Measurements from ENCODE around the gene NRP1.

Gene NRP1

GRCh38 chr10:33245343-33245742 lies 89.1 kb downstream of the NRP1 start:
- Histone ChIP-seq H3K27me3 (ENCODE audit: control insufficient read depth, insufficient read depth, low read length) (no peaks in the 10 kb centered on the region), H3K4me1 (no peaks in the 10 kb centered on the region), H3K27ac (no peak overlapping the region), H3K9ac (no peak overlapping the region), H3K9me3 (ENCODE audit: control insufficient read depth, low read length) (no peaks in the 10 kb centered on the region), H3K36me3 (ENCODE audit: control insufficient read depth, insufficient read depth, low read length) (no peaks in the 10 kb centered on the region), H3K4me3 (ENCODE audit: low read depth, low read length) (no peak overlapping the region), H2AFZ (no peak overlapping the region), H3K4me2 (ENCODE audit: low read length) (no peak overlapping the region), H3K79me2 (no peaks in the 10 kb centered on the region)
- TF ChIP-seq CTCF (IDR thresholded peaks at IDR 0.05): no peak

DNA sequence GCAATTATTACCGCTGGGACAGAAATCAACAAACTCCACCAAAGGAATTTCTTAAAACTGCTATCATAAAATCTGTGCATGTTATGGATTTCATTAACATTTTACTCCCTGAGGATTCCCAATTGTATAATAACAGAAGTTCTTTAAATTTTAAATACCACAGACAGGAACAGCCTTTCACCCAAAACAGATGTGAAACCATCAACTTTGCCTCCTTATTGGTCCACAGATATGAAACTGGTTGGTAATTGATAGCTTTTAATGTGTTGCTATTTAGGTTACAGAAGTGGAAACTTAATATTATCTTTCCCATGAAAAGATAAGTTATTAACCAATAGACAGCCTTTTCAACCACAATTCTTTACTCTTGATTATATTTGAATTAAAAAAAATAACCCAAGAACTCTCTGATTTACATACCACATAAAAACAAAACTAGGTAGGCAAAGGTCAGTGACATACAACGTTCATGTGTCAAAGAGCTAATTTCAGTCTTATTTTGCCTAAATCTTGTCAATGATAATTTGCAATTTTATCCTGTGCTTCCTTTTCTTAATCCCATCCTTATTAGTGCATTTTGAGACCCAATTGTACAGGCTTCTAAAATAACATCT lies 90.0 kb downstream of the NRP1 start:
- TF ChIP-seq CTCF (IDR thresholded peaks at IDR 0.05): no peak
- Histone ChIP-seq H2AFZ (no peak overlapping the region), H3K27ac (no peak overlapping the region), H3K9ac (no peak overlapping the region), H3K9me3 (ENCODE audit: control insufficient read depth, low read length) (no peaks in the 10 kb centered on the region), H3K36me3 (ENCODE audit: control insufficient read depth, insufficient read depth, low read length) (no peaks in the 10 kb centered on the region), H3K4me3 (ENCODE audit: low read depth, low read length) (no peak overlapping the region), H3K4me2 (ENCODE audit: low read length) (no peak overlapping the region), H3K4me1 (no peaks in the 10 kb centered on the region), H3K27me3 (ENCODE audit: control insufficient read depth, insufficient read depth, low read length) (no peaks in the 10 kb centered on the region), H3K79me2 (no peaks in the 10 kb centered on the region)

- Histone ChIP-seq H3K27me3 (ENCODE audit: control insufficient read depth, insufficient read depth, low read length) (no peaks in the 10 kb centered on the region), H2AFZ (no peak overlapping the region), H3K9me3 (ENCODE audit: control insufficient read depth, low read length) (no peaks in the 10 kb centered on the region), H3K4me2 (ENCODE audit: low read length) (no peak overlapping the region), H3K36me3 (ENCODE audit: control insufficient read depth, insufficient read depth, low read length) (no peaks in the 10 kb centered on the region), H3K79me2 (no peaks in the 10 kb centered on the region), H3K27ac (no peak overlapping the region), H3K4me3 (ENCODE audit: low read depth, low read length) (no peak overlapping the region), H3K4me1 (no peaks in the 10 kb centered on the region), H3K9ac (no peak overlapping the region)
- no peak for TF ChIP-seq CTCF (IDR thresholded peaks at IDR 0.05)
These were observed 90.8 kb downstream of the NRP1 start for GRCh38 chr10:33243703-33244102.

DNA sequence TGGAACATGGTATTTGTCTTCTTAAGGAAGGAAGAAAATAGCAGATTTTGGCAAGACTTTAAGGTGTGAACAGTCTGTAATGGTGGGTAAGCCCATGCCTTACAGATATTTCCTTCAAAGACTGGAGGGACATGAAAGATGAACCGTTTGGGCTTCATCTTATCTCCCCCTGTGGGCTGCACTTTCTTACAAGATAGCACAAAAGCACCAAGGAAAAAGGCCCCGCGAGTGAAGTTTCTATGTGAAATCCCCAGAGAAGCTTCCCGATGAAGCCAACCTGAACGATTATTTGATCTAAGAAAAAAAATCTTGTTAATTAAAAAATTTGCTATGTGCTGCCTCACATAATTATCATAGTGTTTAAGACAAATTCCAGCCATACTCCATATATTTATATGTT lies 91.5 kb downstream of the NRP1 start:
- Histone ChIP-seq H3K9ac (no peak overlapping the region), H3K79me2 (no peaks in the 10 kb centered on the region), H2AFZ (no peak overlapping the region), H3K4me1 (no peaks in the 10 kb centered on the region), H3K36me3 (ENCODE audit: control insufficient read depth, insufficient read depth, low read length) (no peaks in the 10 kb centered on the region), H3K4me3 (ENCODE audit: low read depth, low read length) (no peak overlapping the region), H3K27ac (no peak overlapping the region), H3K9me3 (ENCODE audit: control insufficient read depth, low read length) (no peaks in the 10 kb centered on the region), H3K4me2 (ENCODE audit: low read length) (no peak overlapping the region), H3K27me3 (ENCODE audit: control insufficient read depth, insufficient read depth, low read length) (no peaks in the 10 kb centered on the region)
- no peak for TF ChIP-seq CTCF (IDR thresholded peaks at IDR 0.05)

- H3K27me3 ChIP-seq (ENCODE audit: control insufficient read depth, insufficient read depth, low read length): no peaks in the 10 kb centered on the region
- no peaks in the 10 kb centered on the region for H3K79me2 ChIP-seq
- no peak for TF ChIP-seq CTCF (IDR thresholded peaks at IDR 0.05)
- no peak overlapping the region for H3K27ac ChIP-seq
- H3K9ac ChIP-seq: no peak overlapping the region
- H3K36me3 ChIP-seq (ENCODE audit: control insufficient read depth, insufficient read depth, low read length): no peaks in the 10 kb centered on the region
- no peak overlapping the region for H3K4me2 ChIP-seq (ENCODE audit: low read length)
- H3K9me3 ChIP-seq (ENCODE audit: control insufficient read depth, low read length): no peaks in the 10 kb centered on the region
- no peaks in the 10 kb centered on the region for H3K4me1 ChIP-seq
- H2AFZ ChIP-seq: no peak overlapping the region
- no peak overlapping the region for H3K4me3 ChIP-seq (ENCODE audit: low read depth, low read length)
These were observed 93.1 kb downstream of the NRP1 start for GRCh38 chr10:33241351-33241750.

Measured in parathyroid adenoma (tissue), 2 donors.